Measurements from ENCODE around the gene SEPHS1.
A peak's percentile ranks its signal among the peaks of the same experiment; 100 is the strongest.
"Not testable (repeated sequence)": the region's sequence is repeated elsewhere in the genome, so short reads cannot be mapped to it uniquely, and the experiment has no call there.

The SEPHS1 gene

DNA sequence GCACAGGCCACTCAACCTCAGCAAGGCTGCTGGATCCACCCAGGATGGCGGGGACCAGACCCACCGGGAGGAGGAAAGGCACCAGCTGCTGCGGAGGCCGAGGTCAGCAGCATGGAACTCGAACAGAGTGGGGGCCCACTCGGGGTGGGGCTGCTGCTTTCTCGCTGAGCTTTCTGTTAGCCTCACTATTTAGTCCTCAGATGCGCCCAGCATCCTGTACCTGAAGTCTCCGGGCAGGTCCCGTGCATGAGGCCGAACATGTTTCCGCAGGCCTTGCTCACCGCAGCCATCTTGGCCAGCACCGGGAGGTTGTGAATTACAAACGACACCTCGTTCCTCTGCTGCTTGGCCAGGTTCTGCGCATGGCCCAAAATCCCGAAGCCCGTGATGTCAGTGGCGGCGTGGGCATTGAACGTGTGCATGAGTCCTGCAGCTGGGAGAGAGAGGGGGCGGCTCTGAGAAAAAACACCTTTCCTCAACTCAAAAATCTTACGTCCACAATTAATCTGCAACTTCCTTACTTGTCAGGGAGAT, 25.4 kb downstream of the SEPHS1 start:
- DNase-seq = no peak

DNA sequence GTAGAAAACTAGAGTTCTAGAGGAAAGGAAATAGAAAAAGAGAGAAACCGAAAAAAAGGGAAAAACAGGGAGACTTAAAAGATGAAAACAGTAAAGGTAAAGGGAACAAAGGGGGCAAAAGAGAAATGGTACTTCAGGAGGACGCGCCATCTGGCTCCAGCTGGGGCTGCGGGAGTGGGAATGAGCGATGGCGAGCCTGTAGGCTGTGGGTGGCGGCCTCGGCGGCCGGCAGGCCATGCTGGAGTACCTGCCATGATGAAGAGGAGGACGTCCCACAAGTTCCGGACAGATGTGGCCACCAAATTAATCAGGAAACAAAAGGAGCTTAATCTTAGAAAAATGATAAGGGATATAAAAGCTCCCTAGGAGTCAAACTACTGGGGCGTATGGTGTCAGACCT, 26.5 kb downstream of the SEPHS1 start:
- DNase-seq = no peak

DNA sequence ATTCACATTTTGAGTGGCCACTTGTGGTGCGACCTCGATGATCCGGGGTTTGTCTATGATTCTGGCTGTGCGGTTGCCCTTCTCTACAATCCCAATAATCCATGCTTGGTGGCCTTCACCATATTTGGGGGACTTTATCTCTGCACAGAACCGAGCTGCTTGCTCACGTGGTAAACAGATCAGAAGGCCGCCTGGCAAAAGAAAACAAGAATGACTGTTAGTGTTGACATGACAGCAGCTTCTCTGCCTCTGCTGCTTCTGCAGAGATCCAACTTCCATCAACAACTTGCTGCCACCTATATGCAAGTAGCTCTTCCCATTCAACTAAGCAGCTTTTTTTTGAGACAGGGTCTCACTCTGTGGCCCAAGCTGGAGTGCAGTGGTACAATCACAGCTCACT, 28.9 kb downstream of the SEPHS1 start:
- DNase-seq = no peak

- no peak for DNase-seq
Measured at GRCh38 chr10:13317474-13317873, 30.6 kb downstream of the SEPHS1 start.

DNA sequence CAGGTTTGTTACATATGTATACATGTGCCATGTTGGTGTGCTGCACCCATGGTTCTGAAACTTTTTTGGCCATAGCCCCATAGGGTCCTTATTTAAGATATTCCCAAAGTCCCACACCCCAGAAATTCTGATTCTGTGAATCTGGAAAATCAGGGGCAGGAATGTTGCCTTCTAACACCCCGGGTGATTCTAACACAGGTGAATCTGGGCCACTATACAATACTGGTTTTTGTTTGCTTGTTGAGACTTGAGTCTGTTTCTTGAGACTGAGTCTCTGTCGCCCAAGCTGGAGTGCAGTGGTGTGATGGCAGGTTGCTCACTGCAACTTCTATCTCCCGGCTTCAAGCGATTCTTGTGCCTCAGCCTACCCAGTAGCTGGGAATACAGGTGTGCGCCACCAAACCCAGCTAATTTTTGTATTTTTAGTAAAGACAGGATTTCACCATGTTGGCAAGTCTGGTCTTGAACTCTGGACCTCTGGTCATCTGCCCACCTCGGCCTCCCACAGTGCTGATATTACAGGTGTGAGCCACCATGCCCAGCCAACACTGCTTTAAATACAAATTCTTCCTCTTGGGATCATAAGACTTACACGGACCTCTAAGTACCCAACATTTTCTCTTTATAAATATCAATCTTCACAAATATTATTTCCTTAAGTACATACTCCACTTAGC, 31.3 kb downstream of the SEPHS1 start:
- no peak for DNase-seq

DNA sequence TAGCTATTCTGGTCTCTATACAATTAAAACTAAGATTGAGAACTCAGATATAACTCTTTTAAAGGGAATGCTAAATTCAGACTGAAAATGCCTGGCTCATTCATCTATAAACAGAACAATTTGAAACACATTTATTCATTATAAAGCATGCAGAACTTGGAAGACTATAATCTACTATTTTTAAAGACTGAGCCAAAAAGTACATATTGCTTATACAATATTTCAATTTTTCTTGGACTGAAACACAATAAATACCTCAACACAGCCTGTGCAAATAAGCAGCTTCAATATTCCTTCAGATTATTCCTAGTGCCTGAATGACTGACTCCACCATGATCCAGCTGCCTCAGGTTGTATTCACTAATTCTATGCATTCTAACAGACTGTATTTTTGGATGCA, 32.7 kb downstream of the SEPHS1 start:
- no peak for DNase-seq

- no peak for DNase-seq
Measured at GRCh38 chr10:13311177-13311575, 36.9 kb downstream of the SEPHS1 start.

- DNase-seq = no peak
Measured at GRCh38 chr10:13310518-13311176, 37.4 kb downstream of the SEPHS1 start.

DNA sequence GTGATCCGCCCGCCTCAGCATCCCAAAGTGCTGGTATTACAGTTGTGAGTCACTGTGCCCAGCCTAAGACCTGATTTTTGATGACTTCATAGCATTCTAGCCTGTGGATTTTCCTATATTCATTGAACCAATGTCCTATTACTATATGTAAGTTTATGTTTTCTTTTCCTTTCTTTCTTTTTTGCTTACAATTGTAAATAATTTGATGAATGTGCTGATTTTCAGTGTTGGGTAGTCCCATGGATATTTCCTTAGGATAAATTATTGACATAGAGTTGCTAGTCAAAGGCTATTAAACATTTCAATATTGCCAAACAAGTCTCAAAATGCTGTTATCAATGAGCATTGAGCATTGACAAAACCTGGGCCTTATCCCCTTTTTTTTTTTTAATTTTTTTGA, 38.3 kb downstream of the SEPHS1 start:
- no peak for DNase-seq

- DNase-seq = no peak
Measured at GRCh38 chr10:13308096-13308495, 40.0 kb downstream of the SEPHS1 start.

DNA sequence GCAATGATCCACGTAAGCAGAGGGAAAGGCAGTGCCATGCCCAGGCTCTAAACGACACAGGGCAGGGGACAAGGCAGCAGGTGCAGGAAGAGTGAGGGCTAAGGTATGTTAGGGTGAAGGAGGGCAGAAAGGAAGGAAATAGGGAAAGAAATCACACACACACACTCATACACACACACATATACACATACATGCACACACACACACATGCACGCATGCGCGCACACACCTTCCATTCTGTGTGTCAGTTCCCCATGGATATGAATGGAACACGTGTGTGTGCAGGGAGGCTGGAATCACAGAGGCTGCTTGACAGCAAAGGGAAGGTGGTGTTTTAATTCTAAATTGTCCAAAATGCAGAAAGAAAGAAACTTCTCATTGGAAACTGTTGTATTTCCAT, 42.0 kb downstream of the SEPHS1 start:
- DNase-seq = no peak

- DNase-seq = no peak
Measured at GRCh38 chr10:13302821-13303555, 45.1 kb downstream of the SEPHS1 start.

- DNase-seq = peak; percentile 36
Measured at GRCh38 chr10:13299437-13300287, 48.4 kb downstream of the SEPHS1 start, which contains the start of gene PHYH. Gene PHYH, minus strand, starts transcription at chr10:13300064. Its CDS starts 22 bp downstream, at chr10:13300042.

DNA sequence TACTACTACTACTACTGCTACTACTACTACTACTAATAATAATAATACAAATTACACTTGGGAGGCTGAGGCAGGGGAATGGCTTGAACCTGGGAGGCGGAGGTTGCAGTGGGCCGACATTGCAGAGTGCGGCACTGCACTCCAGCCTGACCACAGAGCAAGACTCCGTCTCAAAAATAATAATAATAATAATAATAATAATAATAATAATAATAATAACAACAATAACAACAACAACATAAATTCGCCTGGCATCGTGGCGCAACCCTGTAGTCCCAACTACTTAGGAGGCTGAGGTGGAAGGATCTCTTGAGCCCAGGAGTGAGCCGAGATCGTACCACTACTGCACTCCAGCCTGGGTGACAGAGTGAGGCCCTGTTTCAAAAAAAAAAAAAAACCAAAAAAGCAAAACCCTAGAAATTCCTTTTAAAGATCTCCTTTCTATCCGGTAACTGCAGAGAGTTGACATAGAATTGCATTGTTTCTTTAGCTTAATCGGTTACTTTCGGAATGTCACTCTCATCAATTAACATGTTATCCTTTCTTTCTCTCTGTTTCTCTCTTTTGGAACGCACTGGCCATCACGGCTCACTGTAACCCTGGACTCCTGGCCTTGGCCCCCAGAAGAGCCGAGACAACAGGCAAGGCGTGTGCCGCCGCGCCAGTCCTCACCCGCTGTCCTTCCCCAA, 49.2 kb downstream of the SEPHS1 start:
- no peak for DNase-seq

- DNase-seq = no peak
Measured at GRCh38 chr10:13296476-13296875, 51.6 kb downstream of the SEPHS1 start.

DNA sequence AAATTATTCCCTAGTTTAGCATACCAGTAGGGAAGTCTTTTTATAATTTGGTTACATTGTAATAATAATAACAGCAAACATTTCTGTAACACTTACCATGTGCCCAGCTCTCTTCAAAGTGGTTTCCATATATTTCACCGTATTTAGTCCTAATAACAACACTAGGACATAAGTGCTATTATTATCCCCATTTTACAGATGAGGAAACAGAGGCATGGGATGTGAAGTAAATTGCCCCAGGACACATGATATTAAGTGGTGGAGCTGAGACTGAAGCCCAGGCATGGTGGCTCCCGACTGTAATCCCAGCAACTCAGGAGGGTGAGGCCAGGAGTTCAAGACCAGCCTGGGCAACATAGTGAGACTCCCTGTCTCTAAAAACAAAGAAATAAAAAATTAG, 53.3 kb downstream of the SEPHS1 start:
- no peak for DNase-seq

DNA sequence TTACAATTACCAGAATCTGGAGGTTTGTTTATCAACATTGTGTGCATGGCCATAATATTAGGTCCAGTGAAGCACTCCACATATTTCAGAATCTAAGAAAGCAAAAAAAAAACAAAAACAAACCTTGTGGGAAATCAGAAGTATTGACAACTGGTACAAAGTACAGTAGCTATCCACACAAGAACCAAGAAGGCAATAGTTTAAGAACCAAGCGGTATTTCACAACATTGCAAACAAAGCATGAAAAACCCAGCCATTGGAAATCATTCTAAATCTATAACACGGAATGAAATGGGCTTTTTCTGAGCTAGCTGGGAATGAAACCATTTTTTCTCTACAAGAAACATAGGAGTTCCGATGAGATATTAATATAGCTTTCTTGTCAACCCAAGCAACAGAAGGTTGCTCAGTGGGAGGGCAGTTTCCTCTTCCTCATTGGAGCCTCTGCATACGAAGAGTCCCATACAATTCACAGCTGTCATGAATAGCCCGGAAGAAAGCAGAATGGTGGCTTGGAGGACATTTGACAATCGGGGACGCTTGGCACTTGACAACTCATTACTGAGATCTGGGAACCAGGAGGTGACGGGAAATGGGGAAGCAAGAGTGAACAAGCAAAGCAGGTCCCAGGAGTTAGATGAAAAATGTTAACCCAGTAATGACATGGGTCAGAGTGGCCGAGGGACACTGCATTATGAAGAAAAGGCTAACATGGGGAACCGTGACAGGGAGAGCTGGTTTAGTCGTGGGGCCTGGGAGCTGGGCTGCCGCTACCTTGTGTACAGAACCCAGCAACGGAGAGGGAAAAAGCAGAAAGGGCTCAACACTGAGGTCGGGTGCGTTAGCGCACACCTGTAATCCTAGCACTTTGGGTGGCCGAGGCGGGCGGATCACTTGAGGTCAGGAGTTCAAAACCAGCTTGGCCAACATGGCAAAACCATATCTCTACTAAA, 56.0 kb downstream of the SEPHS1 start:
- no peak for DNase-seq

DNA sequence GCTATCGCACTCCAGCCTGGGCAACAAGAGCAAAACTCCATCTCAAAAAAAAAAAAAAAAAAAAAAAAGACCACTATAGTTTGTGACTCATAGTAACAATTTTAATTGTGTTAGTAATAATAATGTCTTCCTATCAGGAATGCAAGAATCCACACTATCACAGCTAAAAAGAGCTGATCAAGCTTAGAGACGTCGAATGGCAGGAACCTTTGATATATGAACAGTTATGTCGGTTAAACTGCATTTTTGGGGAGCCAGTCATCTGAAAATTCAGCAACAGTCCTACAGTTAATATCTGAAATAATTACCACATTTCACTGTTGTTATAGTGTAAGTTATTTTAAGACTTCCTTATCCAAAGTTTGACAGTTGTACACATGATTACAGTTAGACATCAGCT, 57.0 kb downstream of the SEPHS1 start:
- DNase-seq = no peak

- DNase-seq = no peak
Measured at GRCh38 chr10:13284050-13284449, 64.0 kb downstream of the SEPHS1 start.

DNA sequence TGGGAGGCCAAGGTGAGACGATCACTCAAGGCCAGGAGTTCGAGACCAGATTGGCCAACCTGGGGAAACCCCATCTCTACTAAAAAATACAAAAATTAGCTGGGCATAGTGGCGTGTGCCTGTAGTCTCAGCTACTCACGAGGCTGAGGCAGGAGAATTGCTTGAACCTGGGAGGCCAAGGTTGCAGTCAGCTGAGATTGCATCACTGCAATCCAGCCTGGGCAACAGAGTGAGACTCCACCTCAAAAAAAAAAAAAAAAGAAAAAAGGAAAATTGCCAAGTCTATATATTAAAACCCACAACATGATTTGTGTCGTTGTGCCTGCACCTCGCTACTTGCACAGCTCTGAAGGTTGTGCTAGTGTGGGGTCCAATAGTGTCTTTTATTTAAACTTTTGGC, 65.7 kb downstream of the SEPHS1 start:
- DNase-seq = not testable (repeated sequence)

- no peak for DNase-seq
Measured at GRCh38 chr10:13276749-13277365, 71.2 kb downstream of the SEPHS1 start.
